ENCODE measurements around the gene PCIF1. TPM values are rescaled to one million over a fixed set of nuclear protein-coding genes. Genes with fewer than 3 reads are reported as not detected.

PCIF1 gene
- total RNA-seq, 1 experiment from 2014 or later = 26.8 TPM

- no peak overlapping the region for H4K5ac ChIP-seq (ENCODE audit: insufficient read length, low read depth, low read length)
- H3K9me3 Mint-ChIP-seq = no peaks in the 10 kb centered on the region
- peak overlapping the region; percentile 26 for H3K4me2 ChIP-seq (ENCODE audit: insufficient read depth, insufficient read length, low read length)
- no peaks in the 10 kb centered on the region for H3K27me3 Mint-ChIP-seq (ENCODE audit: low read depth)
- H3K56ac ChIP-seq (ENCODE audit: insufficient read length, low read depth, low read length) = no peak overlapping the region
- H3K27me3 ChIP-seq (ENCODE audit: insufficient read depth, low read length) = no peaks in the 10 kb centered on the region
- peaks cover 13% of the 10 kb centered on the region for H3K23me2 ChIP-seq (ENCODE audit: insufficient read length, low read depth, low read length, poor library complexity, severe bottlenecking)
- no peak overlapping the region for H4K91ac ChIP-seq (ENCODE audit: insufficient read length, low read depth, low read length)
- H2BK120ac ChIP-seq (ENCODE audit: low read depth, low read length, poor library complexity, severe bottlenecking) = no peak overlapping the region
- H2BK20ac ChIP-seq (ENCODE audit: low read depth, low read length, poor library complexity, severe bottlenecking) = no peak overlapping the region
- H2BK15ac ChIP-seq (ENCODE audit: low read depth, low read length) = no peak overlapping the region
- H3K27ac Mint-ChIP-seq = peak overlapping the region in 1 of 3 experiments; percentile 75; a peak in 2 of 7 replicates
- H4K20me1 ChIP-seq (ENCODE audit: control insufficient read depth, insufficient read depth, insufficient read length) = no peaks in the 10 kb centered on the region
- WGBS (ENCODE audit: extremely low coverage, insufficient read length, low lambda C conversion rate) = no CpG with 5 or more reads among the region's 9 CpGs
- no peak overlapping the region for H3K23ac ChIP-seq (ENCODE audit: insufficient read length, low read depth, low read length)
- H2BK12ac ChIP-seq (ENCODE audit: insufficient read length, low read depth, low read length) = no peak overlapping the region
- H2AFZ ChIP-seq (ENCODE audit: low read length) = no peak overlapping the region
- H3K18ac ChIP-seq (ENCODE audit: insufficient read length, low read depth, low read length) = no peak overlapping the region
- no peaks in the 10 kb centered on the region for H3K79me1 ChIP-seq (ENCODE audit: insufficient read depth, low read depth, low read length, poor library complexity, severe bottlenecking)
- H3K36me3 Mint-ChIP-seq (ENCODE audit: insufficient read depth in 1 of 3, low read depth in 3 of 3) = peaks cover 13 to 40% (median 26%) of the 10 kb centered on the region in 3 experiments
- no peak overlapping the region for H2AK5ac ChIP-seq (ENCODE audit: insufficient read length, low read length)
- TF ChIP-seq CTCF (conservative IDR thresholded peaks at IDR 0.05) = no peak
- no peak overlapping the region for H3K14ac ChIP-seq (ENCODE audit: insufficient read depth, low read length)
- H3T11ph ChIP-seq (ENCODE audit: low read length) = no peak overlapping the region
- H3K9ac ChIP-seq (ENCODE audit: extremely low read depth, insufficient read length, low read length) = peak overlapping the region; percentile 59
- H4K8ac ChIP-seq (replicated peaks; ENCODE audit: insufficient read length, low read depth, low read length) = no peak overlapping the region
- no peak overlapping the region for H3K27ac ChIP-seq (ENCODE audit: insufficient read length, low read depth, low read length)
- H3K4me1 Mint-ChIP-seq = peaks cover 5 to 14% of the 10 kb centered on the region in 2 experiments; a peak in 3 of 4 replicates
- no peak for DNase-seq
- H2BK5ac ChIP-seq (ENCODE audit: insufficient read length, low read length) = no peak overlapping the region
- H3K4me3 Mint-ChIP-seq = peak overlapping the region; percentile 85 to 92
- no peaks in the 10 kb centered on the region for H3K4me1 ChIP-seq (ENCODE audit: insufficient read depth, low read length)
- no peaks in the 10 kb centered on the region for H3K79me2 ChIP-seq (ENCODE audit: insufficient read depth, low read length)
- no peaks in the 10 kb centered on the region for H3K9me3 ChIP-seq (ENCODE audit: control insufficient read depth, low read depth, low read length)
- no peak overlapping the region for H3K4ac ChIP-seq (ENCODE audit: low read depth, low read length)
Measured at GRCh38 chr20:45892049-45892825, 42.2 kb upstream of the PCIF1 start.
